GM18868 (cell line): ENCODE results near the gene NCDN.
A peak's percentile ranks its signal among the peaks of the same experiment; 100 is the strongest.
"Not testable (repeated sequence)": the region's sequence is repeated elsewhere in the genome, so short reads cannot be mapped to it uniquely, and the experiment has no call there.

Experiments
- ATAC-seq: cut with Tn5 transposase; IDR thresholded peaks from one replicate; pipeline ENCODE4 v1.9.1; 2021; ENCODE audit warnings: mild to moderate bottlenecking, moderate library complexity; ENCODE audit not compliant: unreplicated experiment

Gene NCDN

DNA sequence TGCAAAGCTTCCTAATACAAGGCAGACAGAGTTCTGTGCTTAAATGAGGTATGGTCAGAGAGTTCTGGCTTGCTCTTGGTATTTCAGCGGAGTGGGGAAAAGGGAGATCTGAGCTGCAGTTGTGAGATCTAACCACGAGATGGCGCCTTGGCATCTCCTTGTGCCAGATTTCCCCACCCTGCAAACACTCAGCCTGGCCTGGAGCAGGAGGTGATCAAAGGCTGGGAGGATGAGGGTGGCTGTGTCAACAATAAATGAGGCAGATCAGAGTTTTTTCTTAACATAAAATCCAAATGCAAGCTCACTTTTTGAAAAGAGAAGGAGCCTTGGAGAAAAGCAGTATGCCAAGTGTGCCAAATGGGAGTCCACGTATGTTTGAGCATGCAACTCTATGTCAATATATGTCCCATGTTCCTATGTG is 11.4 kb downstream of the NCDN start:
- ATAC-seq = no peak

GRCh38 chr1:35569936-35570335 is 12.3 kb downstream of the NCDN start:
- ATAC-seq = no peak

DNA sequence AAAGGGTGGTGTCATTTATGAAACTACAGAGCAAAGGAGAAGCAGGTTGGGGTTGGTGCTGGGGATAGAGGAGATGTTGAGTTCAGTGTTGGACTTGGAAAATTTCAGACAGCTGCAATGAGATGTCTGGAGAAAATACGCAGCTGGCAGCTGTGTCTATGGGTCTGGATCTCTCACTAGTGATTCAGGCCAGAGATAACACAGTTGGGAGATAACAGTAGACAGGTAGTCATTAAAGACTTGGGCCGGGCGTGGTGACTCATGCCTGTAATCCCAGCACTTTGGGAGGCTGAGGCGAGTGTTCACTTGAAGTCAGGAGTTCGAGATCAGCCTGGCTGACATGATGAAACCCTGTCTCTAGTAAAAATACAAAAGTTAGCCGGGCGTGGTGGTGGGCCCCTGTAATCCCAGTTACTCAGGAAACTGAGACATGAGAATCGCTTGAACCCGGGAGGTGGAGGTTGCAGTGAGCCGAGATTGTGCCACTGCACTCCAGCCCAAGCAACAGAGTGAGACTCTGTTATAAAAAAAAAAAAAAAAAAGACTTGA is 13.1 kb downstream of the NCDN start:
- ATAC-seq = no peak

DNA sequence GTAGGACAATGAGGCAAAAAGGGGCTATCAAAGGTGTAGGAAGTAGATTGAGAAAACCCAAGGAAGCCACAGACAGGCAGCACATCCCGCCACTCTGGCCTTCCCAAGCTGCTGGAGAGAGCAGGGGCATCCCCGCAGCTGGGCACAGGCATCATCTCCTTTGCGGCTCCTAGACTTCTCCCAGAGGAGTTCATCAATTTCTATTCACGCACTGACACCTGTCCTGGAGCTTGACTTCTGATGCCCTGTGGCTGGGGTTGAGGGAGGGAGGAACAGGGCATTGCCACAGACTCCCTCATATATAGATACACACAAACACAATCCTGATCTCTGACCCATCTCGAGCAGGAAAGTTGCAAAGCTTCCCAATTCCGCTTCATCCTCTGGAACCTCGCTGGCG is 13.7 kb downstream of the NCDN start:
- ATAC-seq = no peak

GRCh38 chr1:35572296-35572695 is 14.7 kb downstream of the NCDN start:
- no peak for ATAC-seq

- ATAC-seq = no peak
These were observed 15.9 kb downstream of the NCDN start, which contains the start of gene TFAP2E for GRCh38 chr1:35573198-35574124. TFAP2E (plus strand) TSS chr1:35573314; CDS start chr1:35573578, 264 bp downstream.

DNA sequence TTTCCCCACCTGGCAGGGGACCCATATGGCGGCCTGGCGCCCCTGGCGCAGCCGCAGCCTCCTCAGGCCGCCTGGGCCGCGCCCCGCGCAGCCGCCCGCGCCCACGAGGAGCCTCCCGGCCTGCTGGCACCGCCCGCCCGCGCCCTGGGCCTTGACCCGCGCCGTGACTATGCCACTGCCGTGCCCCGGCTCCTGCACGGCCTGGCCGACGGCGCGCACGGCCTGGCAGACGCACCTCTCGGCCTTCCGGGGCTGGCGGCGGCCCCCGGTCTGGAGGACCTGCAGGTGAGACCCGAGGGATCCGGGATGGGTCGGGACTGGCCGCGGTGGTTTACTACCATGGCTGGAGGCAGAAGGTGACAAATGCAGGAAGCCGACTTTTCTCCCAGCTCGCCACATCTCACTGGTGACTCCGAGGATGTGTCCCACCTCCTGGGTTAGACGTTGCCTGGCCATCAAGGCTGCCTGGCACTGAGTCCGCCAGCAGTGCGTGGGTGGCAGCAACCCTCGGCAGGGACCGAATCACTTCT is 16.6 kb downstream of the NCDN start:
- no peak for ATAC-seq

DNA sequence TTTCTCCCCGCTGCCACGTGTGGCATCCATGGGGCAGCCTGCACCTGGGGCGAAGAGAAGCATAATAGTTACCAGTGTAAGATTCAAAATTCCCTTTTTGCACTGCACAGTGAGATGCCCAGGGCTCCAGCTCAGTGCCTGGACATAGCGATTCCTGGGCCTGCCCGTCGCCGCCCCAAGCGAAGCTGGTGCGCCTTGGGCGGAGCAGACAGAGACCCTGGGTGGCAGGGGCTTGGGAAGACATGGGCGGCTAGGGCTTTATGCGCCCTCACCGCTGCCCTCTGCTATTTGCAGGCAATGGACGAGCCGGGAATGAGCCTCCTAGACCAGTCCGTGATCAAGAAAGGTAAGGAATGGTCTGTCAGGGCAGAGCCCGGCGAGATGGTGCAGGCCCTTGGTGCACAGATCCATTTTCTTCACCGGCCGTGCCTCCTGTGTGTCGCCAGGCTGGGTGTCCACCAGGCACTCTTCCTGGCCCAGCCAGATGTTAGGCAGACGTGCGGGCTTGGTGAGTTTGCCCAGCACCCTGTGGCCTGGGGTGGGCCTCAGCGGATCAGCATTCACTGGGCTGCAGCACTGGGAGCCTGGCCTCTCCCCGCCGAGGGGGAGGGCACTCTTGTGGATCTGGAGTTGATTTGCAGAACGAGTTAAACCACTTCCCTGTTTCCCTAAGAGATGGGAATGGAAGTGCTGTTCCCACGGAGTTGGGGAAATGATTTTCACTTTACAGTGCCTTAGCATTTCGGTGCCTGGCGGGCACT is 17.2 kb downstream of the NCDN start:
- no peak for ATAC-seq

DNA sequence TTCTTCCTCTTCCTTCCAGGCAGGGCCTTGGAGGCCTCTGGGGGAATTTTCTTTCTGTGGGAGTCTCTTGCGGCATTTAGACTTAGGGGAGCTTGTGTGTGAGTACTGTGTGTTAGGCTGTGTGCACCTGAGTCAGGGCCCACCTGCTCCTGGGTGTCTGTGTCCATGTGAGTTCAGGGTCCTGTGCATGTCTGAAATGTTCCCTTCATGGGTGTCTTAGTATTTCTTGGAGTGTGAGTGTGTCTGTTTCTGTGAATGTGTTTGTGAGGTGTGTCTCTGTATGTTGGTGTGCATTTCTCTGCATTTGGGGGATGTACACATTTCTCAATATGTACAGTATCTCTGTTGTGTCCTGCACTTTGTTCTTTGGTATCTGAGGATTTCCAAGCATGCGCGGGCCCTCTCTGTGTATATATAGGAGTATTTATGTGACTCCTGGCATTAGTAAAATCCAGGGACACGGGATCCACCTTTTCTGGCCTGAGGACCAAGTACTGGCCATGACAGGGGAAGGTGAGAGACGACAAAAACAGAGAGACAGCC is 17.9 kb downstream of the NCDN start:
- no peak for ATAC-seq

DNA sequence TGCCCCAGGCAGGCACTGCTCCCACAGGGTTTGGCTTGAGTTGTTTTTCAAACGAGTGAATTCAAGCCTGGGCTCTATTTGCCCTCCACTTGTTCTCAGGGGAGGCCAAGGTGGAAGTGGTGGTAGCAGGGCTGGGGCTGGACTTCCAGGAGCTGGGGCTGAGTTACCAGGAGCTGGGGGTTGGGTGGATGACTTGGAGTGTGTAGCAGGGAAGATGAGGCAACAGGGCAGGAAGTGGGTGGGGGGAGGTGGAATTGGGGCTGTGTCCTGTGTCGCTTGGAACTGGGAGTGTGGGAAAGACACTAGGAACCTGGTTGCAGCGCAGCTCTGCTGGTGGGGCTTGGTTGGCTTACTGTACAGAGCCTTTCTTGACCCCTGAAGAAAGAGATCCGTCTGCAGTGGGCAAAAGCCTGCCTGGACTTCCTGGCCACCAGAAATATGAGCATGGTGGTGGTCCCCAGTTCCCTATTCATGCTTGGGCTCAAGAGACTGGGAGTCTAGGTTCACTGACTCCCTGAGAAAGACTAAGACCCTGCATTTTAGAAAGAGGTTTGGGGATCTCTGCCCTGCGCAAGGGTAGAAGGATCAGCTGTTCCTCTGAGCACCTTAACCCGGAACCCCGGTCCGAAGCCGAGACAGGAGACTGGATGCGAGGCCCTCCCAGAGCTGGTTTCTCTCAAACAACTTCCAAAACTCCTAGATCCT is 18.6 kb downstream of the NCDN start:
- no peak for ATAC-seq

DNA sequence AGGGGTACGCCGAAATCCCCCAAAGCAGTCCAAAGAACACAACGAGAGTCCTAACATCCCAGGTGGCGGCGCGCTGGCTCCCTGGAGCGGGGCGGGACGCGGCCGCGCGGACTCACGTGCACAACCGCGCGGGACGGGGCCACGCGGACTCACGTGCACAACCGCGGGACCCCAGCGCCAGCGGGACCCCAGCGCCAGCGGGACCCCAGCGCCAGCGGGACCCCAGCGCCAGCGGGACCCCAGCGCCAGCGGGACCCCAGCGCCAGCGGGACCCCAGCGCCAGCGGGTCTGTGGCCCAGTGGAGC is 19.1 kb downstream of the NCDN start:
- not testable (repeated sequence) for ATAC-seq

DNA sequence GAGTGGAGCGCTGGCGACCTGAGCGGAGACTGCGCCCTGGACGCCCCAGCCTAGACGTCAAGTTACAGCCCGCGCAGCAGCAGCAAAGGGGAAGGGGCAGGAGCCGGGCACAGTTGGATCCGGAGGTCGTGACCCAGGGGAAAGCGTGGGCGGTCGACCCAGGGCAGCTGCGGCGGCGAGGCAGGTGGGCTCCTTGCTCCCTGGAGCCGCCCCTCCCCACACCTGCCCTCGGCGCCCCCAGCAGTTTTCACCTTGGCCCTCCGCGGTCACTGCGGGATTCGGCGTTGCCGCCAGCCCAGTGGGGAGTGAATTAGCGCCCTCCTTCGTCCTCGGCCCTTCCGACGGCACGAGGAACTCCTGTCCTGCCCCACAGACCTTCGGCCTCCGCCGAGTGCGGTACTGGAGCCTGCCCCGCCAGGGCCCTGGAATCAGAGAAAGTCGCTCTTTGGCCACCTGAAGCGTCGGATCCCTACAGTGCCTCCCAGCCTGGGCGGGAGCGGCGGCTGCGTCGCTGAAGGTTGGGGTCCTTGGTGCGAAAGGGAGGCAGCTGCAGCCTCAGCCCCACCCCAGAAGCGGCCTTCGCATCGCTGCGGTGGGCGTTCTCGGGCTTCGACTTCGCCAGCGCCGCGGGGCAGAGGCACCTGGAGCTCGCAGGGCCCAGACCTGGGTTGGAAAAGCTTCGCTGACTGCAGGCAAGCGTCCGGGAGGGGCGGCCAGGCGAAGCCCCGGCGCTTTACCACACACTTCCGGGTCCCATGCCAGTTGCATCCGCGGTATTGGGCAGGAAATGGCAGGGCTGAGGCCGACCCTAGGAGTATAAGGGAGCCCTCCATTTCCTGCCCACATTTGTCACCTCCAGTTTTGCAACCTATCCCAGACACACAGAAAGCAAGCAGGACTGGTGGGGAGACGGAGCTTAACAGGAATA is 19.7 kb downstream of the NCDN start:
- ATAC-seq = peak; percentile 66

- no peak for ATAC-seq
These were observed 23.4 kb downstream of the NCDN start for GRCh38 chr1:35580949-35581388.

DNA sequence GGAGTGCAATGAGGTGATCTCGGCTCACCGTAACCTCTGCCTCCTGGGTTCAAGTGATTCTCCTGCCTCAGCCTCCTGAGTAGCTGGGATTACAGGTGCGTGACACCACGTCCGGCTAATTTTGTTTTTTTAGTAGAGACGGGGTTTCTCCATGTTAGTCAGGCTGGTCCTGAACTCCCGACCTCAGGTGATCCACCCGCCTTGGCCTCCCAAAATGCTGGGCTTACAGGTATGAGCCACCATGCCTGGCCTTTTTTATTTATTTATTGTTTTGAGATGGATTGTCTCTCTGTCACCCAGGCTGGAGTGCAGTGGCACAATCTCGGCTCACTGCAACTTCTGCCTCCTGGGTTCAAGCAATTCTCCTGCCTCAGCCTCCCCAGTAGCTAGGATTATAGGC is 24.0 kb downstream of the NCDN start:
- ATAC-seq = not testable (repeated sequence)

DNA sequence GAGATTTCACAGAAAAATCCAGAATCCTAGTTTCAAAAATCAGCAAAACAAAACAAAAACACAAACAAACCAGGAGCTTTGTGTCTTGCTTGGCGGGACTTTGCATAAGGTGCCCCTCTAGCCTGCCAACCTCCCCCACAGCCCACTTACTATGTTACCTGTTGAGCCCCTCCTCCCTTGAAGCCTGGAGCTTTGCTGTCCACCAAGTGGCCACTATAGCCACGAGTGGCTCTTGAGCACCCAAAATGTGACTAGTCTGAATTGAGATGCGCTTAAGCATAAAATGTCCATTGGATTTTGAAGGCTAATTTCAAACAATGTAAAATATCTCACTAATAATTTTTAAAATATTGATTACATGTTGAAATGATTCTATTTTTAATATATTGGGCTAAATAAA is 27.7 kb downstream of the NCDN start:
- ATAC-seq = no peak

- ATAC-seq = not testable (repeated sequence)
These were observed 28.2 kb downstream of the NCDN start for GRCh38 chr1:35585805-35586204.

DNA sequence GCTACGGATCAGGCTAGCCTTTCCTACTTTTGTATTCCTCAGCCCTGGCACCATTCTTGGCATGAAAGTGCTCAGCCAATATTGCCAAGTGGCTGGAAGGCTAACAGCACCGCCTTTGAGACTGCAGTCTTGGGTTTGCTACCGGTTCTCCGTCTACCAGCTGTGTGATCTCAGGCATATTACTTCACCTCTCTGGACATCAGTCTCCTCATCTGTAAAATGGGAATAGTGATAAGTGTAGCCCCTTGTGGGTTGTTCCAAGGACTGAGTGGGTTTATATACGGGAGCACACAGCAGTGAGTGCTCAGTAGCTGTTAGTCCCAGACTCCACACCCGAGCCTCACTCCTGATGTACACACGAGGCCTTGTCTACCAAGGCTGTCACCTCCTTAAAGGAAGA is 29.2 kb downstream of the NCDN start:
- no peak for ATAC-seq

GRCh38 chr1:35587736-35588135 is 30.1 kb downstream of the NCDN start:
- ATAC-seq = no peak

DNA sequence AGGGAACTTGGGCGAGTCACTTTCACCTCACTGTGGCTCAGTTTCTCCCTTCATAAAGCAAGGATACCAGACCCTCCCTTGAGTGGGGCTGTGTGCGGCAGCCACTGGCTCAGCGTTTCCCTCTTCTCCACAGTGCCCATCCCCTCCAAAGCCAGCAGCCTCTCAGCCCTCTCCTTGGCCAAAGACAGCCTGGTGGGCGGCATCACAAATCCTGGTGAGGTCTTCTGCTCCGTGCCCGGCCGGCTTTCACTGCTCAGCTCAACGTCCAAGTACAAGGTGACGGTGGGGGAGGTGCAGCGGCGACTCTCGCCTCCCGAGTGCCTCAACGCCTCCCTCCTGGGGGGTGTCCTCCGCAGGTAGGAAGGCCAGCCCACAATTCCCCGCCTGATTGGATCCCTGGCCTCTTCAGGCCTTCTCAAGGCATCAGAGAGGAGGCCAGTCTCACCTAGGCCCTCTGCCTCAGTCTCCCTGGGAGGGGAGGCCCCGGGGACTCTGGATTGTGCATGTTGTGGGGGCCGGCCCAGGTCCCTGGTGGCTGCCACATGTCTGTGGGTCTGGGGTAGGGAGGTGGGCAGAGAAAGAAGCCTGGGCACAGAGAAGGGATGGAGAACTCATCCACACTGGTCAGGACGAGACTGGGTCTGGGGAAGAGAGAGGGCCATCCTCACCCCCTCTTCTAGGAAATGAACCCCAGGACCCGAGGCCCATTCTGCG is 30.8 kb downstream of the NCDN start:
- no peak for ATAC-seq
